ENCODE measurements around the gene NYNRIN. TPM values are rescaled to one million over a fixed set of nuclear protein-coding genes. Genes with fewer than 3 reads are reported as not detected.
A peak's percentile ranks its signal among the peaks of the same experiment; 100 is the strongest.
"Not testable (repeated sequence)": the region's sequence is repeated elsewhere in the genome, so short reads cannot be mapped to it uniquely, and the experiment has no call there.

Gene NYNRIN
- total RNA-seq, 2 donors from 2014 or later, result 11.7 to 13.2 TPM

- ATAC-seq (no peak), DNase-seq (peak in 1 of 2 donors; percentile 32)
- intact Hi-C loops (cut with DNase I, micrococcal nuclease), result loop anchor here (5.0 to 10.0 kb wide), 2 partner anchors 64 to 67 kb away; no protein-coding TSS in a partner anchor
Measured at GRCh38 chr14:24368212-24368561, 30.6 kb upstream of the NYNRIN start.

- DNase-seq (peak; percentile 56 to 60), ATAC-seq (no peak)
- intact Hi-C loops (cut with DNase I, micrococcal nuclease), result loop anchor here (5.0 to 10.0 kb wide), 2 partner anchors 64 to 66 kb away; no protein-coding TSS in a partner anchor
Measured at GRCh38 chr14:24368562-24369252, 30.1 kb upstream of the NYNRIN start.

DNA sequence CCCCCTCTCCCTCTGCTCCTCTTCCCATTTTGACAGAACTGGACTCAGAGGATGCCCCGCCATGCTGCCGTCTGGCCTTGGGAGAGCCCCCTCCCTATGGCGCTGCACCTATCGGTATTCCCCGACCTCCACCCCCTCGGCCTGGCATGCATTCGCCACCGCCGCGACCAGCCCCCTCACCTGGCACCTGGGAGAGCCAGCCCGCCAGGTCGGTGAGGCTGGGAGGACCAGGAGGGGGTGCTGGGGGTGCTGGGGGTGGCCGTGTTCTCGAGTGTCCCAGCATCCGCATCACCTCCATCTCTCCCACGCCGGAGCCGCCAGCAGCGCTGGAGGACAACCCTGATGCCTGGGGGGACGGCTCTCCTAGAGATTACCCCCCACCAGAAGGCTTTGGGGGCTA lies 29.3 kb upstream of the NYNRIN start:
- ATAC-seq, result no peak
- no peak for DNase-seq

GRCh38 chr14:24369907-24370687 lies 28.7 kb upstream of the NYNRIN start:
- DNase-seq (no peak), ATAC-seq (no peak)
- intact Hi-C loops (cut with DNase I, micrococcal nuclease), result loop anchor here (5.0 to 10.0 kb wide), 2 partner anchors 62 to 65 kb away; no protein-coding TSS in a partner anchor

More for the DNA sequence above, 29.3 kb upstream of the NYNRIN start:
- intact Hi-C loops (cut with DNase I, micrococcal nuclease), result loop anchor here (5.0 to 10.0 kb wide), 2 partner anchors 63 to 65 kb away; no protein-coding TSS in a partner anchor

DNA sequence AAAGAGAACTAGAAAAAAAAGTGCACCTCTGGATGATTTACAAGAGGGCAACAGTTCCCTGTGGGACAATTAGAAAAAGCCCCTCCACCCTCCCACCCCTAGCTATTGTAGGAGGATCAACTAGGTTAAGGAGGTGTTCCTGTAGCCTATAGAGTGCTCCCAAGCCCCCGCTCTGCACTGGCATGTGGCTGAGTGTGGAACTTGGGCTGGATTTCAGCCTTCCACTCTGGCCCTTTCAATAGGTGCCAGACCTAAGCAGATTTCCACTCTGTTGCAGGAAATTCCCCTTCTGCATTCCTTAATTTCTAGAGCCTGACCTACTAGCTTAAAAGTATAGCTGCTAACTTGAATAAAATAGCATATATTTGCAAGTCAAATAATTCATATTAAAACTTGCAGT lies 28.1 kb upstream of the NYNRIN start:
- ATAC-seq, result no peak

DNA sequence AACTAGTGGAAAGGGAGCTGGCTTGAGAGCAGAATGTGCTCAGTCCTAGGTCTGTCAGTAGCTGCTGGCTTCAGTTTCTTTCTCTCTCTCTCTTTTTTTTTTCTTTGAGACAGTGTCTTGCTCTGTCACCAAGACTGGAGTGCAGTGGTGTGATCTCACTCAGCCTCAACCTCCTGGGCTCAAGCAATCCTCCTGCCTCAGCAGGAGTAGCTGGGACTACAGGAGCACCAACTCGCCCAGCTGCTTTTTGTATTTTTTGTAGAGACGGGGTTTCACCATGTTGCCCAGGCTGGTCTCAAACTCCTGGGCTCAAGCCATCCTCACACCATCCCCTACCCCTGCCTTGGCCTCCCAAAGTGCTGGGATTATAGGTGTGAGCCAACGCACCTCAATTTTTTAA lies 27.2 kb upstream of the NYNRIN start:
- ATAC-seq; DNase-seq; intact Hi-C loops (cut with DNase I, micrococcal nuclease): not testable (repeated sequence)

More for the DNA sequence above, 28.1 kb upstream of the NYNRIN start:
- intact Hi-C loops (cut with DNase I, micrococcal nuclease), result no loop called here
- DNase-seq, result no peak

- DNase-seq (no peak), ATAC-seq (no peak)
- intact Hi-C loops (cut with DNase I, micrococcal nuclease), result no loop called here
Measured at GRCh38 chr14:24372701-24373416, 25.9 kb upstream of the NYNRIN start.

DNA sequence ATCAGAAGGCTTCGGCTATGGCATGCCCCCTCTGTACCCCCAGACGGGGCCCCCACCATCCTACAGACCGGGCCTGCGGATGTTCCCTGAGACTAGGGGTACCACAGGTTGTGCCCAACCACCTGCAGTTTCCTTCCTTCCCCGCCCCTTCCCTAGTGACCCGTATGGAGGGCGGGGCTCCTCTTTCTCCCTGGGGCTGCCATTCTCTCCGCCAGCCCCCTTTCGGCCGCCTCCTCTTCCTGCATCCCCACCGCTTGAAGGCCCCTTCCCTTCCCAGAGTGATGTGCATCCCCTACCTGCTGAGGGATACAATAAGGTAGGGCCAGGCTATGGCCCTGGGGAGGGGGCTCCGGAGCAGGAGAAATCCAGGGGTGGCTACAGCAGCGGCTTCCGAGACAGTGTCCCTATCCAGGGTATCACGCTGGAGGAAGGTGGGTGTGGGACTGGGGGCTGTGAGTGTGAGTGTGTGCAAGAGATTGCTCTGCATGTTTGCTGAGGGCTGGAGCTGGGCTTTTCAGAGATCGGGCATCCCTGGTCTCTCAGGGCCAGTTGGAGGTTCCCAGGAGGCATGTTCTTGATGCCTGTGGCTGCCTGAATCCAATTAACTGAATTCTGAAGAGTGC lies 22.2 kb upstream of the NYNRIN start:
- intact Hi-C loops (cut with DNase I, micrococcal nuclease), result no loop called here
- ATAC-seq, result no peak
- no peak for DNase-seq

DNA sequence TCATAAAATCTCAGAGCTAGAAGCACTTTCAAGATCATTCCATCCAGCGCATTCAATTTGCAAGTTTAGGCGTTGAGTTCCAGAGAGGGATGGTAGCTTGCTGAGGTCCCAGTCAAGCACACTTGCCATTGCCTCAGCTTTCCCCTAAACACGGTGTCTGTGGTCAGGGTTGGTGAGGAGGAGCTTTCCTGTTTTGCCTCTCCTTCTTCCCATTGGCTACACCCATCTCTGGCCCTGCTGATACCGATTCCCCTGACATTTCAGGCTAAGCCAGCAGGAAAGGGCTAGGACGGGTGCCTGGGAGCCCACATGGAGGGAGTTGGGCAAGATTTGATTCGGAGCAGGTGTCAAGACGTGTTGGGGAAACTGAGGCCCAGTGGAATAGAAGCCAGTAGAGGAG lies 21.7 kb upstream of the NYNRIN start:
- DNase-seq (no peak), ATAC-seq (no peak)
- intact Hi-C loops (cut with DNase I, micrococcal nuclease), result no loop called here

GRCh38 chr14:24377657-24378056 lies 21.1 kb upstream of the NYNRIN start:
- DNase-seq, result peak in 1 of 2 donors; percentile 24
- ATAC-seq, result peak; percentile 75
- intact Hi-C loops (cut with DNase I, micrococcal nuclease), result no loop called here

GRCh38 chr14:24378327-24378726 lies 20.5 kb upstream of the NYNRIN start:
- DNase-seq, result no peak
- intact Hi-C loops (cut with DNase I, micrococcal nuclease), result no loop called here
- ATAC-seq, result no peak

DNA sequence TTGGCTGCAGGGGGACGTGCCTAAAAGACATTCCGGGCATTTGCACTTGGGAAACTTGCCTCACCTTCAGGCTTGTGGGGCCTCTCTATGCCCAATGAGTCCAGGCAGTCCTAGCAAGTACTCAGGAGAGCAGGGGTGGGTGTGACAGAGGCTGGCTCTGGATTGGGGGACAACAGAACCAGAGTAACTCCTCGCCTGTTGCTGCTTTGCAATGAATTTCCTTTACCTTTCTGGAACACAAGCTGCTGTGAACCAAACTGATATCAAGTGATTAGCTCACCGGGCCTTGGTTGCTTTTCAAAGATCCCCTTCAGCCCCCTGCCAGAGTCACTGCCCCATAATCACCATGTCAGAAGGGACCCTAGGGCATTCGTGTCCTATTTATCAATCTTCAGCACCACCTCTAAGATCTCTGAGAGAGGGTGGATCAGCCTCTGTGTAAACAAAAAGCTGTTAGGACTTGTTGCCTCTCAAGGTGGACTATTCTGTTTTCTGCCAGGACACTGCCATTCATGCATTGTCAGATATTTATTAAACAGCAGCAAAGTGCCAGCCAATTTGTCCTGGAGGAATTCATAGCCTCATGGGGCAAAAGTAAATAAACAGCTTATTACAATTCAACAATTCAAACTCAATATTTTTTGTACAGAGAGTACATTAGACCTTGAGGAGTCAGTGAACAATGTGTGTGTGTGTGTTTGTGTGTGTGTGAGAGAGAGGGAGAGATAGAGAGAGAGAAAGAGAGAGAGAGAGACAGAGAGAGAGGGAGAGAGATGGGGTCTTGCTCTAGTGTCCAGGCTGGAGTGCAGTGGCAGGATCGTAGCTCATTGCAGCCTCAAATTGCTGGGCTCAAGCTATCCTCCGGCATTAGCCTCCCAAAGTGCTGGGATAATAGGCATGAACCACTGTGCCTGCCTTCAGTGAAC lies 19.6 kb upstream of the NYNRIN start:
- ATAC-seq (no peak), DNase-seq (no peak)
- intact Hi-C loops (cut with DNase I, micrococcal nuclease), result no loop called here

GRCh38 chr14:24379907-24380730 lies 18.7 kb upstream of the NYNRIN start:
- ATAC-seq (peak; percentile 39), DNase-seq (no peak)
- intact Hi-C loops (cut with DNase I, micrococcal nuclease), result no loop called here

DNA sequence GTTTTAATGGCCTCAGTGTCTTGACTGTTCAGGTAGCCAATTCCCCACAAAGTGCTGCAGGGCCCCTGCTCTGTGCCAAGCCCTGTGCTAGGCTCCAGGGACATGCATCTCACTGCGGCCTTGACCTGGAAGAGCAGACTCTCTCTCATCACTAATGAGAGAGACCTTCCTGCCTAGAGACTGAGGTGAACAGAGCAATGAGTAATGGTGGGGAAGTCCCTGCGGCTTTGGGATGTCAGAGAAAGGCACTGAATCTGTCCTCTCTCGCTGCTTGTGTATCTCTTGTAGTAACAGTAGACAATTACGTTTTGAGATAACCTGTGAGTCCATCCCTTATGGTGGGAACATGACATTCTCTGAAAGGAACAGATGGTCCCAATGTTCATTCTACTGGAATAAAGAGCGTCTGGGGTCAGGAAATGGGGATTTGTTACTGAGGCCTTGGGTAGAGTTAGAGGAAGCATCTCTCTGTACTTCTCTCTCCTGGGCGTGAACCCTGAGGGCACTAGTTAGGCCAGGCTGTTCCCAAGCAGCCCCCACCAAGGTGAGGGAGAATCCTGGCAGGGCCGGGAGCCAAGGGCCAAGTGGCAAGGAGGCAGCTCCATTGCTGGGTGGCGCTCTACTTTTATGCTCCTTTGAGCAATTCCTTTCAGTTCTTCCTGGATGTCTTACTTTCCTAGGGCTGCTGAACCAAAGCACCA lies 17.3 kb upstream of the NYNRIN start:
- no peak for DNase-seq
- ATAC-seq, result no peak
- intact Hi-C loops (cut with DNase I, micrococcal nuclease), result no loop called here

- ATAC-seq, result no peak
- intact Hi-C loops (cut with DNase I, micrococcal nuclease), result no loop called here
- DNase-seq, result no peak
Measured at GRCh38 chr14:24382064-24382371, 16.8 kb upstream of the NYNRIN start.

GRCh38 chr14:24384169-24384568 lies 14.6 kb upstream of the NYNRIN start:
- DNase-seq (no peak), ATAC-seq (no peak)
- intact Hi-C loops (cut with DNase I, micrococcal nuclease), result no loop called here

GRCh38 chr14:24385524-24385923 lies 13.3 kb upstream of the NYNRIN start:
- ATAC-seq, result no peak
- intact Hi-C loops (cut with DNase I, micrococcal nuclease), result no loop called here

More at GRCh38 chr14:24385524-24385923, 13.3 kb upstream of the NYNRIN start:
- DNase-seq, result no peak
